ENCODE data around the gene P2RY14.
"Not testable (repeated sequence)": the region's sequence is repeated elsewhere in the genome, so short reads cannot be mapped to it uniquely, and the experiment has no call there.

The P2RY14 gene

GRCh38 chr3:151256749-151257148 is 21.6 kb downstream of the P2RY14 start:
- Histone ChIP-seq H2BK5ac (ENCODE audit: low read length) (no peak overlapping the region), H3K79me1 (ENCODE audit: low read length) (no peaks in the 10 kb centered on the region), H3K23ac (ENCODE audit: low read length) (no peak overlapping the region), H3K18ac (ENCODE audit: low read length) (no peak overlapping the region), H4K8ac (ENCODE audit: low read depth, low read length) (no peak overlapping the region), H3K4me2 (ENCODE audit: low read length) (no peak overlapping the region), H2AK5ac (ENCODE audit: low read length) (no peak overlapping the region), H3K79me2 (ENCODE audit: control insufficient read depth, insufficient read depth, low read length) (no peaks in the 10 kb centered on the region), H2BK120ac (ENCODE audit: low read depth, low read length) (no peak overlapping the region), H3K4me3 (ENCODE audit: low read length) (no peak overlapping the region), H3K9ac (ENCODE audit: low read length) (no peak overlapping the region), H3K36me3 (ENCODE audit: control insufficient read depth, insufficient read depth, low read length) (no peaks in the 10 kb centered on the region), H3K4me1 (ENCODE audit: control insufficient read depth, low read depth, low read length) (no peaks in the 10 kb centered on the region), H3K56ac (ENCODE audit: low read length) (no peak overlapping the region), H4K5ac (ENCODE audit: low read length) (no peak overlapping the region), H3K4ac (ENCODE audit: low read depth, low read length) (no peak overlapping the region), H3K27me3 (ENCODE audit: insufficient read depth, low read length, poor library complexity) (no peaks in the 10 kb centered on the region), H2BK15ac (replicated peaks; ENCODE audit: low read depth) (no peak overlapping the region), H3K27ac (ENCODE audit: low read depth, low read length) (no peak overlapping the region)
- no peak for DNase-seq
- WGBS (ENCODE audit: extremely low coverage, insufficient coverage, low lambda C conversion rate), result no CpG with 5 or more reads among the region's 1 CpG

GRCh38 chr3:151248772-151249337 is 29.5 kb downstream of the P2RY14 start:
- Histone ChIP-seq H3K56ac (ENCODE audit: low read length) (no peak overlapping the region), H2BK15ac (replicated peaks; ENCODE audit: low read depth) (no peak overlapping the region)

GRCh38 chr3:151242006-151242405 is 36.3 kb downstream of the P2RY14 start:
- H4K8ac ChIP-seq (ENCODE audit: low read depth, low read length), result not testable (repeated sequence)

More at GRCh38 chr3:151248772-151249337, 29.5 kb downstream of the P2RY14 start:
- H3K4me3 ChIP-seq (ENCODE audit: low read length), result no peak overlapping the region
- no peak overlapping the region for H3K9ac ChIP-seq (ENCODE audit: low read length)
- WGBS (ENCODE audit: extremely low coverage, insufficient coverage, low lambda C conversion rate), result no CpG with 5 or more reads among the region's 3 CpGs
- no peaks in the 10 kb centered on the region for H3K36me3 ChIP-seq (ENCODE audit: control insufficient read depth, insufficient read depth, low read length)
- no peak overlapping the region for H4K5ac ChIP-seq (ENCODE audit: low read length)
- H3K4ac ChIP-seq (ENCODE audit: low read depth, low read length), result no peak overlapping the region
- H3K27ac ChIP-seq (ENCODE audit: low read depth, low read length), result no peak overlapping the region
- H2BK5ac ChIP-seq (ENCODE audit: low read length), result no peak overlapping the region
- H2AK5ac ChIP-seq (ENCODE audit: low read length), result no peak overlapping the region
- H3K79me2 ChIP-seq (ENCODE audit: control insufficient read depth, insufficient read depth, low read length), result no peaks in the 10 kb centered on the region
- H3K23ac ChIP-seq (ENCODE audit: low read length), result no peak overlapping the region
- no peak overlapping the region for H4K8ac ChIP-seq (ENCODE audit: low read depth, low read length)
- no peak overlapping the region for H3K4me2 ChIP-seq (ENCODE audit: low read length)
- DNase-seq, result no peak
- H3K27me3 ChIP-seq (ENCODE audit: insufficient read depth, low read length, poor library complexity), result no peaks in the 10 kb centered on the region
- H3K4me1 ChIP-seq (ENCODE audit: control insufficient read depth, low read depth, low read length), result no peaks in the 10 kb centered on the region
- no peak overlapping the region for H2BK120ac ChIP-seq (ENCODE audit: low read depth, low read length)
- no peak overlapping the region for H3K18ac ChIP-seq (ENCODE audit: low read length)
- no peaks in the 10 kb centered on the region for H3K79me1 ChIP-seq (ENCODE audit: low read length)

GRCh38 chr3:151236736-151237135 is 41.6 kb downstream of the P2RY14 start:
- no peaks in the 10 kb centered on the region for H3K36me3 ChIP-seq (ENCODE audit: control insufficient read depth, insufficient read depth, low read length)
- DNase-seq, result no peak
- no peak overlapping the region for H3K27ac ChIP-seq (ENCODE audit: low read depth, low read length)
- no peak overlapping the region for H3K56ac ChIP-seq (ENCODE audit: low read length)
- H2BK15ac ChIP-seq (replicated peaks; ENCODE audit: low read depth), result no peak overlapping the region
- H3K9ac ChIP-seq (ENCODE audit: low read length), result no peak overlapping the region
- no peak overlapping the region for H2AK5ac ChIP-seq (ENCODE audit: low read length)
- no peak overlapping the region for H4K8ac ChIP-seq (ENCODE audit: low read depth, low read length)
- no peak overlapping the region for H3K4ac ChIP-seq (ENCODE audit: low read depth, low read length)
- no peaks in the 10 kb centered on the region for H3K79me1 ChIP-seq (ENCODE audit: low read length)
- no peak overlapping the region for H3K4me2 ChIP-seq (ENCODE audit: low read length)
- no peak overlapping the region for H3K23ac ChIP-seq (ENCODE audit: low read length)
- H3K4me1 ChIP-seq (ENCODE audit: control insufficient read depth, low read depth, low read length), result no peaks in the 10 kb centered on the region
- H3K4me3 ChIP-seq (ENCODE audit: low read length), result no peak overlapping the region
- H2BK5ac ChIP-seq (ENCODE audit: low read length), result no peak overlapping the region
- no peak overlapping the region for H3K18ac ChIP-seq (ENCODE audit: low read length)
- no peaks in the 10 kb centered on the region for H3K27me3 ChIP-seq (ENCODE audit: insufficient read depth, low read length, poor library complexity)
- no CpG with 5 or more reads among the region's 7 CpGs for WGBS (ENCODE audit: extremely low coverage, insufficient coverage, low lambda C conversion rate)
- no peaks in the 10 kb centered on the region for H3K79me2 ChIP-seq (ENCODE audit: control insufficient read depth, insufficient read depth, low read length)
- no peak overlapping the region for H2BK120ac ChIP-seq (ENCODE audit: low read depth, low read length)
- H4K5ac ChIP-seq (ENCODE audit: low read length), result no peak overlapping the region

More at GRCh38 chr3:151242006-151242405, 36.3 kb downstream of the P2RY14 start:
- not testable (repeated sequence) for H3K27me3 ChIP-seq (ENCODE audit: insufficient read depth, low read length, poor library complexity); H3K79me2 ChIP-seq (ENCODE audit: control insufficient read depth, insufficient read depth, low read length); H3K79me1 ChIP-seq (ENCODE audit: low read length); H3K4ac ChIP-seq (ENCODE audit: low read depth, low read length); H2BK5ac ChIP-seq (ENCODE audit: low read length); H2AK5ac ChIP-seq (ENCODE audit: low read length); H3K4me2 ChIP-seq (ENCODE audit: low read length); H4K5ac ChIP-seq (ENCODE audit: low read length); H3K23ac ChIP-seq (ENCODE audit: low read length); H3K18ac ChIP-seq (ENCODE audit: low read length); H3K4me1 ChIP-seq (ENCODE audit: control insufficient read depth, low read depth, low read length); H3K27ac ChIP-seq (ENCODE audit: low read depth, low read length); H2BK15ac ChIP-seq (replicated peaks; ENCODE audit: low read depth); H2BK120ac ChIP-seq (ENCODE audit: low read depth, low read length); H3K9ac ChIP-seq (ENCODE audit: low read length); H3K56ac ChIP-seq (ENCODE audit: low read length); DNase-seq; H3K4me3 ChIP-seq (ENCODE audit: low read length); H3K36me3 ChIP-seq (ENCODE audit: control insufficient read depth, insufficient read depth, low read length)
- no CpG with 5 or more reads among the region's 18 CpGs for WGBS (ENCODE audit: extremely low coverage, insufficient coverage, low lambda C conversion rate)

- Histone ChIP-seq H2AK5ac (ENCODE audit: low read length) (no peak overlapping the region), H4K5ac (ENCODE audit: low read length) (no peak overlapping the region), H2BK120ac (ENCODE audit: low read depth, low read length) (no peak overlapping the region), H3K79me2 (ENCODE audit: control insufficient read depth, insufficient read depth, low read length) (no peaks in the 10 kb centered on the region), H2BK5ac (ENCODE audit: low read length) (no peak overlapping the region), H3K56ac (ENCODE audit: low read length) (no peak overlapping the region), H3K9ac (ENCODE audit: low read length) (no peak overlapping the region), H3K36me3 (ENCODE audit: control insufficient read depth, insufficient read depth, low read length) (no peaks in the 10 kb centered on the region), H3K27ac (ENCODE audit: low read depth, low read length) (no peak overlapping the region), H3K23ac (ENCODE audit: low read length) (no peak overlapping the region), H4K8ac (ENCODE audit: low read depth, low read length) (no peak overlapping the region), H3K4me3 (ENCODE audit: low read length) (no peak overlapping the region), H3K4ac (ENCODE audit: low read depth, low read length) (no peak overlapping the region), H3K18ac (ENCODE audit: low read length) (no peak overlapping the region), H3K4me2 (ENCODE audit: low read length) (no peak overlapping the region), H3K4me1 (ENCODE audit: control insufficient read depth, low read depth, low read length) (no peaks in the 10 kb centered on the region), H2BK15ac (replicated peaks; ENCODE audit: low read depth) (no peak overlapping the region), H3K79me1 (ENCODE audit: low read length) (no peaks in the 10 kb centered on the region), H3K27me3 (ENCODE audit: insufficient read depth, low read length, poor library complexity) (no peaks in the 10 kb centered on the region)
- no peak for DNase-seq
- WGBS (ENCODE audit: extremely low coverage, insufficient coverage, low lambda C conversion rate), result no CpG with 5 or more reads among the region's 2 CpGs
These were observed 42.0 kb downstream of the P2RY14 start for GRCh38 chr3:151236316-151236715.

GRCh38 chr3:151234825-151235224 is 43.5 kb downstream of the P2RY14 start:
- Histone ChIP-seq H2BK120ac (ENCODE audit: low read depth, low read length) (no peak overlapping the region), H2BK5ac (ENCODE audit: low read length) (no peak overlapping the region), H4K8ac (ENCODE audit: low read depth, low read length) (no peak overlapping the region), H3K79me1 (ENCODE audit: low read length) (no peaks in the 10 kb centered on the region), H3K4me1 (ENCODE audit: control insufficient read depth, low read depth, low read length) (no peaks in the 10 kb centered on the region), H3K36me3 (ENCODE audit: control insufficient read depth, insufficient read depth, low read length) (no peaks in the 10 kb centered on the region), H2AK5ac (ENCODE audit: low read length) (no peak overlapping the region), H3K9ac (ENCODE audit: low read length) (no peak overlapping the region), H3K18ac (ENCODE audit: low read length) (no peak overlapping the region), H3K27ac (ENCODE audit: low read depth, low read length) (no peak overlapping the region), H3K4ac (ENCODE audit: low read depth, low read length) (no peak overlapping the region), H2BK15ac (replicated peaks; ENCODE audit: low read depth) (no peak overlapping the region), H3K4me2 (ENCODE audit: low read length) (no peak overlapping the region), H3K56ac (ENCODE audit: low read length) (no peak overlapping the region), H4K5ac (ENCODE audit: low read length) (no peak overlapping the region), H3K27me3 (ENCODE audit: insufficient read depth, low read length, poor library complexity) (no peaks in the 10 kb centered on the region), H3K4me3 (ENCODE audit: low read length) (no peak overlapping the region), H3K79me2 (ENCODE audit: control insufficient read depth, insufficient read depth, low read length) (no peaks in the 10 kb centered on the region), H3K23ac (ENCODE audit: low read length) (no peak overlapping the region)
- WGBS (ENCODE audit: extremely low coverage, insufficient coverage, low lambda C conversion rate), result no CpG with 5 or more reads among the region's 6 CpGs
- DNase-seq, result no peak

Data from mesendoderm (in vitro differentiated cells).